GM12878 (cell line): ENCODE results near the gene ANKMY1. TPM values are rescaled to one million over a fixed set of nuclear protein-coding genes. Genes with fewer than 3 reads are reported as not detected.

Source experiments
- DPF2 ChIP-seq: fragments of 450-650 bp; IDR thresholded peaks from 2 replicates; pipeline ENCODE4 v1.6.1; 2017; ENCODE audit warnings: mild to moderate bottlenecking
- HDAC6 ChIP-seq: fragments of 200-600 bp; sonication (generic); IDR thresholded peaks from one replicate; pipeline ENCODE4 v1.8.0; 2017; ENCODE audit warnings: antibody characterized with exemption; ENCODE audit not compliant: unreplicated experiment
- NKRF ChIP-seq: fragments of 450-650 bp; conservative IDR thresholded peaks from 2 replicates; pipeline ENCODE4 v1.6.1; 2017; ENCODE audit warnings: mild to moderate bottlenecking, moderate library complexity
- PAX8 ChIP-seq: fragments of 450-650 bp; IDR thresholded peaks from 2 replicates; pipeline ENCODE4 v1.6.1; 2017; ENCODE audit warnings: mild to moderate bottlenecking, moderate library complexity
- PBX3 ChIP-seq: IDR thresholded peaks from 2 replicates; pipeline ENCODE4 v1.6.1; 2011; ENCODE audit warnings: mild to moderate bottlenecking, low read depth, low read length, moderate library complexity; ENCODE audit not compliant: insufficient replicate concordance
- TBL1XR1 ChIP-seq: IDR thresholded peaks from 2 replicates; pipeline ENCODE4 v1.6.1; 2012; ENCODE audit warnings: low read depth, low read length, improper control_type of control experiment
- USF1 ChIP-seq: IDR thresholded peaks from 2 replicates; pipeline ENCODE4 v1.6.1; 2011; ENCODE audit warnings: borderline replicate concordance, low read depth, mild to moderate bottlenecking, moderate library complexity, mixed read lengths, low read length; ENCODE audit not compliant: insufficient read depth; ENCODE audit errors: extremely low read length
- polyA plus RNA-seq, 11 experiments: library from polyadenylated mRNA; depleted of rRNA in 4 of 11; unstranded in 6 of 11; stranded (reverse) in 5 of 11; fragments of >200 nt; fragmentation: Nextera tagmentation in 4 of 11; fragmentation: Illumina TruSeq in 1 of 11; extraction: Ambion mirVana in 4 of 11; extraction: Trizol in 1 of 11; gene quantifications; 1 replicate in 1 of 11; 2 replicates in 10 of 11; pipeline versions ENCODE4 v1.2.1 to v1.2.3, GENCODE V29; 2011 to 2016; ENCODE audit warnings: inconsistent platforms in 2 of 11, missing spikeins in 2 of 11, low read depth in 1 of 11
- total RNA-seq, 4 experiments: library from RNA; depleted of rRNA in 3 of 4; stranded (reverse); fragments of >200 nt in 3 of 4; fragmentation: Illumina TruSeq in 1 of 4; extraction: Trizol in 1 of 4; gene quantifications; 2 replicates each; pipeline versions ENCODE4 v1.2.1 to v1.2.3, GENCODE V29; 2013 to 2021

Gene ANKMY1
- total and polyA plus RNA-seq, 10 of the 15 experiments (the other 5 are each of a cell fraction or from before 2014, with no cell fraction given): 1.1 to 15.3 (median 11.1) TPM

GRCh38 chr2:240438810-240439697 is 118.7 kb downstream of the ANKMY1 start (continued):
- TF ChIP-seq PBX3: no peak
- TF ChIP-seq DPF2: no peak
- no peak for TF ChIP-seq HDAC6
- no peak for TF ChIP-seq NKRF
- no peak for TF ChIP-seq USF1
- no peak for TF ChIP-seq TBL1XR1
- no peak for TF ChIP-seq PAX8
